ENCODE results near the gene SLC17A3.

The SLC17A3 gene

DNA sequence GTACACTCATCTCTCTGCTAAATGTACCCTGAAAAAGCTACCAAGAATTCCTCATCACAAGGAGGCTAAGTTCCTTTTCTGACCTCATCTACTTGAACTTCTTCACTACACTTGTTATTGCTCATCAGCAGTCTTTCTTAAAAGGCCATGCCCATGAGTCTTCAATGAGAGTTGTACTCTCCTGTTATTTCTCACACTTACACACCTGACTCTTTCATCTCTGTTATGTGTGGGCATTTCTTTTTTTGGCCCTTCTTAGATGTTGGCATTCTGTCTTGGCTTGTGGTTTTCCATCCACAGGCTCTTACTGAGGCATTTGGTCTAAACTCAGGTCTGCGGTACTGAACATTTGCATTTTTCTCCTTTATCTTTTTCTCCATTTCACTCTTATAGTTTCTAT lies 31.5 kb downstream of the SLC17A3 start:
- no peak overlapping the region for H3K4me3 ChIP-seq (ENCODE audit: insufficient read depth, low read depth, low read length)
- no peaks in the 10 kb centered on the region for H3K4me1 ChIP-seq (ENCODE audit: control insufficient read depth, insufficient read depth, low read length)
- 83 to 100% methylated on average over 1 of the region's 1 CpG for WGBS, 2 experiments
- H3K36me3 ChIP-seq (ENCODE audit: control insufficient read depth, insufficient read depth, low read length): no peaks in the 10 kb centered on the region
- no peak overlapping the region for H3K27ac ChIP-seq (ENCODE audit: insufficient read depth, low read depth, low read length, poor library complexity, severe bottlenecking)
- H3K27me3 ChIP-seq (ENCODE audit: control insufficient read depth, insufficient read depth, low read length, poor library complexity, severe bottlenecking): no peaks in the 10 kb centered on the region
- H3K9me3 ChIP-seq (ENCODE audit: control insufficient read depth, low read length): no peaks in the 10 kb centered on the region

GRCh38 chr6:25835442-25836283 lies 38.4 kb downstream of the SLC17A3 start:
- H3K4me1 ChIP-seq (ENCODE audit: control insufficient read depth, insufficient read depth, low read length): no peaks in the 10 kb centered on the region
- H3K9me3 ChIP-seq (ENCODE audit: control insufficient read depth, low read length): no peaks in the 10 kb centered on the region
- WGBS, 2 experiments: 92 to 95% methylated on average over 8 of the region's 8 CpGs
- no peaks in the 10 kb centered on the region for H3K27me3 ChIP-seq (ENCODE audit: control insufficient read depth, insufficient read depth, low read length, poor library complexity, severe bottlenecking)
- no peaks in the 10 kb centered on the region for H3K36me3 ChIP-seq (ENCODE audit: control insufficient read depth, insufficient read depth, low read length)
- H3K27ac ChIP-seq (ENCODE audit: insufficient read depth, low read depth, low read length, poor library complexity, severe bottlenecking): no peak overlapping the region
- H3K4me3 ChIP-seq (ENCODE audit: insufficient read depth, low read depth, low read length): no peak overlapping the region

DNA sequence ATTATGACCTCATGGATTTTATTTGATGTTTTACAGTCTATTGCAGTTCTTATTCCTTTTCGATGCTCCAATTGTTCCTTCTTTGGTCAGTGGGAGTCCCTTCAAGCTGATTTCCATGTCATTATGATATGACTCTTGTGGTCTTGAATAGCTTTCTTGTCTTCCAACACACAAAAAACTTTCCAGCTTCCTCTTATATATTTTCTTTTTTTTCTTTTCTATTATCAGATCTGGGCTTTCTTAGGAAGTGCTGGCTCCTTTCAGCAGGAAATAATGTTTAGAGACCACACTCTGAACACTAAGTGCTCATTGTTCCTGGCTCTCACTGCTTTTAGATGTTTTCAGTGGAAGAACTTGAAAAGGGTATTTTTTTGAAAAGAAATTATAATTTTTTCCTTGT lies 39.1 kb downstream of the SLC17A3 start:
- Histone ChIP-seq H3K4me1 (ENCODE audit: control insufficient read depth, insufficient read depth, low read length) (no peaks in the 10 kb centered on the region), H3K36me3 (ENCODE audit: control insufficient read depth, insufficient read depth, low read length) (no peaks in the 10 kb centered on the region), H3K4me3 (ENCODE audit: insufficient read depth, low read depth, low read length) (no peak overlapping the region), H3K27me3 (ENCODE audit: control insufficient read depth, insufficient read depth, low read length, poor library complexity, severe bottlenecking) (no peaks in the 10 kb centered on the region), H3K27ac (ENCODE audit: insufficient read depth, low read depth, low read length, poor library complexity, severe bottlenecking) (no peak overlapping the region), H3K9me3 (ENCODE audit: control insufficient read depth, low read length) (no peaks in the 10 kb centered on the region)
- 100% methylated on average over 1 of the region's 1 CpG for WGBS, 2 experiments

DNA sequence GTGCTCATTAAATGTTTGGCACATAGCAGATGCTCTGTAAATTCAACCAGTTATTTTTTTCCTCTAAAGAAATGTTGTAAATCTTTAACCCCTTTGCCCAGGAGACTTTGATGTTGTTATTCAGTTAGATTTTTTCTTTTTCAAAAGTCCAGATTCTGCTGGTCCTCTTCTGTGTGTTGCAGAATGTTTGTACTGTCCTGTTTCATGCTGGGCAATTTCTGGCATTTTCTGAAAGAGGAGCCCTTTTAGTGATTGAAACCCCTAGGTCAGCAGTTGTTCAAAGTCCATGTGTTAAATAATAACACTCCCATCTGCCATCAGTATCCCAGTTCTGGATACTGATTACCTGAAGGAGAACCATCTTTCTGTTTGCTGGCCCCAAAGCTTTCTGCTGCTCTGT lies 40.9 kb downstream of the SLC17A3 start:
- H3K9me3 ChIP-seq (ENCODE audit: control insufficient read depth, low read length): no peaks in the 10 kb centered on the region
- no peak overlapping the region for H3K27ac ChIP-seq (ENCODE audit: insufficient read depth, low read depth, low read length, poor library complexity, severe bottlenecking)
- no peak overlapping the region for H3K4me3 ChIP-seq (ENCODE audit: insufficient read depth, low read depth, low read length)
- no peaks in the 10 kb centered on the region for H3K27me3 ChIP-seq (ENCODE audit: control insufficient read depth, insufficient read depth, low read length, poor library complexity, severe bottlenecking)
- H3K4me1 ChIP-seq (ENCODE audit: control insufficient read depth, insufficient read depth, low read length): no peaks in the 10 kb centered on the region
- no peaks in the 10 kb centered on the region for H3K36me3 ChIP-seq (ENCODE audit: control insufficient read depth, insufficient read depth, low read length)

GRCh38 chr6:25832670-25833069 lies 41.4 kb downstream of the SLC17A3 start:
- no peaks in the 10 kb centered on the region for H3K27me3 ChIP-seq (ENCODE audit: control insufficient read depth, insufficient read depth, low read length, poor library complexity, severe bottlenecking)
- H3K27ac ChIP-seq (ENCODE audit: insufficient read depth, low read depth, low read length, poor library complexity, severe bottlenecking): no peak overlapping the region
- no peaks in the 10 kb centered on the region for H3K36me3 ChIP-seq (ENCODE audit: control insufficient read depth, insufficient read depth, low read length)
- no peak overlapping the region for H3K4me3 ChIP-seq (ENCODE audit: insufficient read depth, low read depth, low read length)
- WGBS, 2 experiments: 90 to 95% methylated on average over 2 to 3 of the region's 3 CpGs
- no peaks in the 10 kb centered on the region for H3K4me1 ChIP-seq (ENCODE audit: control insufficient read depth, insufficient read depth, low read length)
- no peaks in the 10 kb centered on the region for H3K9me3 ChIP-seq (ENCODE audit: control insufficient read depth, low read length)

- Histone ChIP-seq H3K27ac (ENCODE audit: insufficient read depth, low read depth, low read length, poor library complexity, severe bottlenecking) (no peak overlapping the region), H3K36me3 (ENCODE audit: control insufficient read depth, insufficient read depth, low read length) (no peaks in the 10 kb centered on the region), H3K9me3 (ENCODE audit: control insufficient read depth, low read length) (no peaks in the 10 kb centered on the region), H3K4me3 (ENCODE audit: insufficient read depth, low read depth, low read length) (no peak overlapping the region), H3K27me3 (ENCODE audit: control insufficient read depth, insufficient read depth, low read length, poor library complexity, severe bottlenecking) (no peaks in the 10 kb centered on the region), H3K4me1 (ENCODE audit: control insufficient read depth, insufficient read depth, low read length) (no peaks in the 10 kb centered on the region)
These were observed 41.8 kb downstream of the SLC17A3 start for GRCh38 chr6:25832307-25832662.

DNA sequence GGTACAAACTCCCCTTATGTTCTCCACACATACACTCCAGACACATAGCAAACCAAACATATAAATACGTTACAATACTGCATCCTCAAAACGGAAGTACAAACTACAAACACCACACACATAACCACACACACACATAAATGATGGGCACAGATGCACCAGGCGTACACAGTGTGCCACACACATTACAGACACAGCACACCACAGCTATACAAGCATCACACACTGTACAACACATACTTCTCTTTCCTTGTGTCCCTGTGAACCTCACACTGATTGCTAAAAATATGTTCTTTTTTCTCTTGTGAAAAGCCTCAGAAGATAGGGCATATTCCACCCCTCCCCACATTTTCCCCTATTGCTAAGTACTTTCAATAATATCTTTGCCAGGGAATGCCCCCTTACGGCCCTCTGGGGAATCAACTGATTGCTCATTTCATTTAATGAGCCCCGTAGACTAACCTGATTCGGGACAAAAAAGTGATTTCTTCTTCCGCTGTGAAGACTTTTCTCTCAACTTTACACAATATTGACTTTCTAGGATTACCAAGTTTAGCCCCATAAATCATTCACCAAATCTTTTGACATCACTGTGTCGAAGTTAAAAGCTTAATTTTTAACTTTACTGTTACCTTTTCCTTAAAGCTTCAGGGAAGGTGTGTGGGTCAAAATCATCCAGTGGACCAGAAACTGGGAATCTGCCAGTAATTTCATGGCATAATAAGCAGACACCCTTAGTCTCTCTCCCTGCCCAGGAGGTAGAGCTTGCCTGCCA lies 42.3 kb downstream of the SLC17A3 start, which contains the start of gene SLC17A1:
Gene SLC17A1, minus strand, starts transcription at position 521 of the 775 bp plus-strand sequence. CDS start 1,495 bp downstream, outside the sequence.
- no peak within 1 kb of the TSS for H3K4me3 ChIP-seq (ENCODE audit: insufficient read depth, low read depth, low read length)
- H3K9me3 ChIP-seq (ENCODE audit: control insufficient read depth, low read length): no peaks in the 10 kb centered on the region
- no peaks in the 10 kb centered on the region for H3K4me1 ChIP-seq (ENCODE audit: control insufficient read depth, insufficient read depth, low read length)
- H3K27me3 ChIP-seq (ENCODE audit: control insufficient read depth, insufficient read depth, low read length, poor library complexity, severe bottlenecking): no peaks in the 10 kb centered on the region
- no peaks in the 10 kb centered on the region for H3K36me3 ChIP-seq (ENCODE audit: control insufficient read depth, insufficient read depth, low read length)
- H3K27ac ChIP-seq (ENCODE audit: insufficient read depth, low read depth, low read length, poor library complexity, severe bottlenecking): no peak within 1 kb of the TSS
- 88 to 91% methylated on average over 8 of the region's 8 CpGs for WGBS, 2 experiments

GRCh38 chr6:25830458-25830857 lies 43.6 kb downstream of the SLC17A3 start:
- no peaks in the 10 kb centered on the region for H3K36me3 ChIP-seq (ENCODE audit: control insufficient read depth, insufficient read depth, low read length)
- H3K4me3 ChIP-seq (ENCODE audit: insufficient read depth, low read depth, low read length): no peak overlapping the region
- no peaks in the 10 kb centered on the region for H3K4me1 ChIP-seq (ENCODE audit: control insufficient read depth, insufficient read depth, low read length)
- H3K27ac ChIP-seq (ENCODE audit: insufficient read depth, low read depth, low read length, poor library complexity, severe bottlenecking): no peak overlapping the region
- no peaks in the 10 kb centered on the region for H3K9me3 ChIP-seq (ENCODE audit: control insufficient read depth, low read length)
- H3K27me3 ChIP-seq (ENCODE audit: control insufficient read depth, insufficient read depth, low read length, poor library complexity, severe bottlenecking): no peaks in the 10 kb centered on the region
- 71 to 81% methylated on average over 3 to 4 of the region's 4 CpGs for WGBS, 2 experiments

GRCh38 chr6:25829375-25829774 lies 44.7 kb downstream of the SLC17A3 start:
- no peaks in the 10 kb centered on the region for H3K27me3 ChIP-seq (ENCODE audit: control insufficient read depth, insufficient read depth, low read length, poor library complexity, severe bottlenecking)
- 100% methylated on average over 1 of the region's 1 CpG; no CpG with 5 or more reads in 1 of the 2 experiments for WGBS, 2 experiments
- H3K4me3 ChIP-seq (ENCODE audit: insufficient read depth, low read depth, low read length): no peak overlapping the region
- H3K4me1 ChIP-seq (ENCODE audit: control insufficient read depth, insufficient read depth, low read length): no peaks in the 10 kb centered on the region
- H3K36me3 ChIP-seq (ENCODE audit: control insufficient read depth, insufficient read depth, low read length): no peaks in the 10 kb centered on the region
- no peaks in the 10 kb centered on the region for H3K9me3 ChIP-seq (ENCODE audit: control insufficient read depth, low read length)
- H3K27ac ChIP-seq (ENCODE audit: insufficient read depth, low read depth, low read length, poor library complexity, severe bottlenecking): no peak overlapping the region

- H3K4me1 ChIP-seq (ENCODE audit: control insufficient read depth, insufficient read depth, low read length): no peaks in the 10 kb centered on the region
- H3K36me3 ChIP-seq (ENCODE audit: control insufficient read depth, insufficient read depth, low read length): no peaks in the 10 kb centered on the region
- H3K27me3 ChIP-seq (ENCODE audit: control insufficient read depth, insufficient read depth, low read length, poor library complexity, severe bottlenecking): no peaks in the 10 kb centered on the region
- no peak overlapping the region for H3K27ac ChIP-seq (ENCODE audit: insufficient read depth, low read depth, low read length, poor library complexity, severe bottlenecking)
- H3K9me3 ChIP-seq (ENCODE audit: control insufficient read depth, low read length): no peaks in the 10 kb centered on the region
- H3K4me3 ChIP-seq (ENCODE audit: insufficient read depth, low read depth, low read length): no peak overlapping the region
These were observed 52.7 kb downstream of the SLC17A3 start for GRCh38 chr6:25821341-25821740.

Measured in ectodermal cell (in vitro differentiated cells).